CD14-positive monocyte (primary cell): Measurements from ENCODE around the gene NSUN7. TPM values are rescaled to one million over a fixed set of nuclear protein-coding genes. Genes with fewer than 3 reads are reported as not detected.

Experiments
- DNase-seq, 3 donors: peaks; one replicate each; pipeline ENCODE4 v3.0.0-alpha.2; 2011 to 2022
- H2AFZ ChIP-seq: 2 replicates; pipeline ENCODE4 v1.6.0; 2012; ENCODE audit warnings: mild to moderate bottlenecking, low read depth, low read length, inconsistent platforms; ENCODE audit not compliant: insufficient read depth, poor library complexity, severe bottlenecking
- H3K27ac ChIP-seq, 2 donors: 1 replicate in 1 of 2; 2 replicates in 1 of 2; pipeline ENCODE4 v1.5.1; 2012 to 2013; ENCODE audit warnings: low read length in 2 of 2, control low read depth in 1 of 2, inconsistent platforms in 1 of 2, low read depth in 1 of 2, mild to moderate bottlenecking in 1 of 2
- H3K27me3 ChIP-seq, 2 donors: one replicate each; pipeline versions ENCODE4 v1.6.0 to v1.6.1; 2011 to 2013; ENCODE audit warnings: low read length in 2 of 2; ENCODE audit not compliant: control insufficient read depth in 2 of 2, insufficient read depth in 2 of 2
- H3K36me3 ChIP-seq, 2 donors: replicated peaks in 1 of 2; 1 replicate in 1 of 2; 2 replicates in 1 of 2; pipeline versions ENCODE4 v1.5.1 to v1.6.1; 2012 to 2013; ENCODE audit warnings: low read length in 2 of 2, control low read depth in 1 of 2, inconsistent platforms in 1 of 2, mild to moderate bottlenecking in 1 of 2; ENCODE audit not compliant: insufficient read depth in 2 of 2, control insufficient read depth in 1 of 2
- H3K4me1 ChIP-seq, 2 donors: 1 replicate in 1 of 2; 2 replicates in 1 of 2; pipeline versions ENCODE4 v1.5.1 to v1.6.1; 2012 to 2013; ENCODE audit warnings: low read length in 2 of 2, control low read depth in 1 of 2, inconsistent platforms in 1 of 2, mild to moderate bottlenecking in 1 of 2, moderate library complexity in 1 of 2; ENCODE audit not compliant: insufficient read depth in 2 of 2, control insufficient read depth in 1 of 2
- H3K4me2 ChIP-seq: replicated peaks from 2 replicates; pipeline ENCODE3; 2012; ENCODE audit warnings: low read length, moderate library complexity, mild to moderate bottlenecking; ENCODE audit not compliant: poor library complexity, severe bottlenecking; ENCODE audit errors: extremely low read depth
- H3K4me3 ChIP-seq, 3 experiments: fragments of 200-600 bp in 1 of 3; sonication (generic) in 1 of 3; replicated peaks in 1 of 3; 1 replicate in 2 of 3; 2 replicates in 1 of 3; pipeline ENCODE4 v1.5.1; 2011 to 2013; ENCODE audit warnings: low read length in 3 of 3, mild to moderate bottlenecking in 3 of 3, control low read depth in 2 of 3, low read depth in 2 of 3, inconsistent platforms in 1 of 3, moderate library complexity in 1 of 3
- H3K79me2 ChIP-seq: 2 replicates; pipeline ENCODE4 v1.6.0; 2012; ENCODE audit warnings: mild to moderate bottlenecking, control low read depth, inconsistent platforms, low read length, moderate library complexity; ENCODE audit not compliant: insufficient read depth
- H3K9ac ChIP-seq: 2 replicates; pipeline ENCODE4 v1.6.0; 2017; ENCODE audit warnings: low read length, mild to moderate bottlenecking; ENCODE audit not compliant: insufficient read depth, poor library complexity, severe bottlenecking
- H3K9me3 ChIP-seq, 2 donors: replicated peaks in 1 of 2; 1 replicate in 1 of 2; 2 replicates in 1 of 2; pipeline versions ENCODE4 v1.5.1 to v1.6.1; 2012 to 2013; ENCODE audit warnings: low read length in 2 of 2, control low read depth in 1 of 2; ENCODE audit not compliant: control insufficient read depth in 1 of 2, insufficient read depth in 1 of 2
- H4K20me1 ChIP-seq: 2 replicates; pipeline ENCODE4 v1.6.0; 2012; ENCODE audit warnings: mild to moderate bottlenecking, low read length, control low read depth, moderate library complexity; ENCODE audit not compliant: insufficient read depth
- H3K27ac Mint-ChIP-seq, 7 donors: one replicate each; pipeline ENCODE4 v1.8.0; 2020; ENCODE audit warnings: mild to moderate bottlenecking in 7 of 7, mixed read lengths in 7 of 7, moderate library complexity in 6 of 7, inconsistent platforms in 2 of 7
- H3K27me3 Mint-ChIP-seq, 3 donors: one replicate each; pipeline ENCODE4 v1.8.0; 2021 to 2022; ENCODE audit warnings: low read depth in 3 of 3, mild to moderate bottlenecking in 3 of 3, mixed read lengths in 3 of 3, moderate library complexity in 3 of 3, inconsistent platforms in 1 of 3
- H3K36me3 Mint-ChIP-seq, 2 donors: one replicate each; pipeline ENCODE4 v1.8.0; 2020; ENCODE audit warnings: mixed read lengths in 2 of 2, inconsistent platforms in 1 of 2, mild to moderate bottlenecking in 1 of 2
- H3K4me1 Mint-ChIP-seq: one replicate; pipeline ENCODE4 v1.8.0; 2020; ENCODE audit warnings: mild to moderate bottlenecking, mixed read lengths
- H3K4me3 Mint-ChIP-seq, 2 donors: one replicate each; pipeline ENCODE4 v1.8.0; 2020; ENCODE audit warnings: mild to moderate bottlenecking in 2 of 2, mixed read lengths in 2 of 2, moderate library complexity in 1 of 2
- H3K9me3 Mint-ChIP-seq, 7 donors: one replicate each; pipeline ENCODE4 v1.8.0; 2020 to 2022; ENCODE audit warnings: mixed read lengths in 7 of 7, mild to moderate bottlenecking in 6 of 7, moderate library complexity in 6 of 7, inconsistent platforms in 2 of 7
- WGBS: methylation state at CpG from one replicate; pipeline ENCODE4 v1.1.5; 2013; ENCODE audit warnings: missing lambda C conversion rate; ENCODE audit not compliant: insufficient coverage; 5-methylcytosine and 5-hydroxymethylcytosine counted together
- intact Hi-C, 2 donors: fragments of 100-400 bp; cut with micrococcal nuclease; formaldehyde crosslinking; loops; one replicate each; pipeline versions ENCODE4 v1.15.0 to v1.15.1; 2023
- polyA plus RNA-seq, 3 donors: library from polyadenylated mRNA; depleted of rRNA in 1 of 3; unstranded in 2 of 3; stranded (reverse) in 1 of 3; fragments of 300-500 nt in 2 of 3; fragments of >200 nt in 1 of 3; fragmentation: Illumina TruSeq in 2 of 3; gene quantifications; 1 replicate in 2 of 3; 2 replicates in 1 of 3; pipeline ENCODE4 v1.2.3, GENCODE V29; 2012 to 2021
- TF ChIP-seq, protein P1 (sequence below): fragments of 200-600 bp; IDR thresholded peaks from one replicate; pipeline ENCODE4 v1.8.0; 2022; ENCODE audit warnings: antibody characterized with exemption, mild to moderate bottlenecking

The NSUN7 gene
- polyA plus RNA-seq, 3 donors, result 0.21 to 0.62 (median 0.57) TPM

DNA sequence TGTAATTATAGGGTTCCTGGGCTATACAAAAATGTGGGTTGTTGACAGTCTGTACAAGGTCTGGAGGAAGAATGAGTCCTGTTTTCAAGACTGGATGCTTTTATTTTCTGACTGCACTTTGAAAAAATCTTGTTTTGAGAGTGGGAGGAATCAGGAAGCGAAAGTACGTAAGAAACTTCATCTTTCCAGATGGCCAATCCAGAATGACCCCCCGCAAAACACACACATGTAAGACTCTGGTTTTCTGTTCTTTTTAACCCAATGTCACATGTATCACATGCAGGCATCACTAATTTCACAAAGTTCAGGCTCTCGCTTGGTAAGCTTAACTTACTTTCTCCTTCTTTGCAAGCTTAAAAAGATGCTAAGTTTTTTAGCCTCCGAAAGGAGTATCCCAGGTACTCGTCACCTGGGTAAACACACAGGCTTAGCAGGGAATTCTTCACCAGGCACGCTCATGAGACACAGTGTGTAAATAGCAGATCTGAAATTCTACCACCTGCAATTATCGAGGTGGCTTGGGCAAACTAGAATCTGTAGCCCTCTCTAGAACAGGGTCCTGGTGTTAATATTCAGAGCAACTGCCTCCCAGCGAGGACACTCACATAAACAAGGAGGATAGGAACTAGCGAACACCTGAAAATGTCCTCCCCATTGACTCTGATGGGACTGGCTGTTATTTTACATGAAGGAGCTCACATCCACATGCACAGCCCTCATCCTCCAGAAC lies 90.7 kb downstream of the NSUN7 start:
- 79% methylated on average over 7 of the region's 10 CpGs for WGBS
- TF ChIP-seq, protein P1, sequence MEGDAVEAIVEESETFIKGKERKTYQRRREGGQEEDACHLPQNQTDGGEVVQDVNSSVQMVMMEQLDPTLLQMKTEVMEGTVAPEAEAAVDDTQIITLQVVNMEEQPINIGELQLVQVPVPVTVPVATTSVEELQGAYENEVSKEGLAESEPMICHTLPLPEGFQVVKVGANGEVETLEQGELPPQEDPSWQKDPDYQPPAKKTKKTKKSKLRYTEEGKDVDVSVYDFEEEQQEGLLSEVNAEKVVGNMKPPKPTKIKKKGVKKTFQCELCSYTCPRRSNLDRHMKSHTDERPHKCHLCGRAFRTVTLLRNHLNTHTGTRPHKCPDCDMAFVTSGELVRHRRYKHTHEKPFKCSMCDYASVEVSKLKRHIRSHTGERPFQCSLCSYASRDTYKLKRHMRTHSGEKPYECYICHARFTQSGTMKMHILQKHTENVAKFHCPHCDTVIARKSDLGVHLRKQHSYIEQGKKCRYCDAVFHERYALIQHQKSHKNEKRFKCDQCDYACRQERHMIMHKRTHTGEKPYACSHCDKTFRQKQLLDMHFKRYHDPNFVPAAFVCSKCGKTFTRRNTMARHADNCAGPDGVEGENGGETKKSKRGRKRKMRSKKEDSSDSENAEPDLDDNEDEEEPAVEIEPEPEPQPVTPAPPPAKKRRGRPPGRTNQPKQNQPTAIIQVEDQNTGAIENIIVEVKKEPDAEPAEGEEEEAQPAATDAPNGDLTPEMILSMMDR, result no peak
- Mint-ChIP-seq H3K36me3 (peaks cover 0 to 5% of the 10 kb centered on the region in 2 donors), H3K4me1 (peaks cover 14% of the 10 kb centered on the region), H3K27me3 (peaks cover 0 to 2% (median 0%) of the 10 kb centered on the region in 3 donors), H3K27ac (peak overlapping the region in 1 of 7 donors; percentile 15), H3K4me3 (no peak overlapping the region), H3K9me3 (no peaks in the 10 kb centered on the region)
- Histone ChIP-seq H2AFZ (peak overlapping the region; percentile 50), H3K27me3 (no peaks in the 10 kb centered on the region), H3K9ac (no peak overlapping the region), H3K9me3 (no peaks in the 10 kb centered on the region), H3K36me3 (no peaks in the 10 kb centered on the region), H3K4me2 (peak overlapping the region; percentile 18), H3K79me2 (no peaks in the 10 kb centered on the region), H3K4me1 (peaks cover 10 to 14% of the 10 kb centered on the region in 2 donors), H4K20me1 (no peaks in the 10 kb centered on the region), H3K27ac (no peak overlapping the region), H3K4me3 (no peak overlapping the region)
- DNase-seq, result no peak
- intact Hi-C loops, result loop anchor here in 1 of 2 donors (10.0 kb wide), 2 partner anchors 46 to 106 kb away; no protein-coding TSS in a partner anchor

DNA sequence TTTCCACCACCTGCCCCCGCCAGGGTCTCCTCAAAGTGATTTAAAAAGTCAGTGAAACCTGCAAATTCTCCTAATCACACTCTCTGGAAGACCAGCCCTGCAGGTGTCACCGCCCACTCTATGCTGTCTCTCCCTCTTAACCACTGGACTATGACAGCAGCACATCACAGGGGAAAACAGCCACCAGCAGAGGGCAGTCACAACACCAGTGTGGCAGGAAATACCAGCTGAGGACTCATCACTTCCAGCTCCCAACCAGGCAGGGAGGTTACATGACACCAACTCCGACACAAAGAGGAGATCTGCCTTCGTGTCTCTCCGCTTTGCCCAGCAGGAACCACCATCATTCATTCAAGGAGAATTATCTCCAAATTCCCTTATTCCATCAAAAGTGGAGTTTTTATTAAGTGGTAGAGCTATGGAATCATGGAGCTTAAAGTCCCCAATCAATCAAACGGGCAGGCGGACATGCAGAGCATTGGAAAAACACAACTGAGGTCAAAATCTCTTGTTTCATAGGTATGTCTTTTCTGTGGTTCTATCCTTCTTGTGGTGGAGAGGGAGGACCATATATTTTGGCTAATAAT lies 91.3 kb downstream of the NSUN7 start:
- no peak overlapping the region for H3K9ac ChIP-seq
- H3K4me2 ChIP-seq, result no peak overlapping the region
- no peaks in the 10 kb centered on the region for H4K20me1 ChIP-seq
- peaks cover 10 to 14% of the 10 kb centered on the region in 2 donors for H3K4me1 ChIP-seq
- H3K4me3 Mint-ChIP-seq, result no peak overlapping the region
- no peaks in the 10 kb centered on the region for H3K27me3 ChIP-seq
- no peaks in the 10 kb centered on the region for H3K79me2 ChIP-seq
- DNase-seq, result peak; percentile 75 to 81 (median 79)
- intact Hi-C loops, result loop anchor here in 1 of 2 donors (10.0 kb wide), 2 partner anchors 46 to 106 kb away; no protein-coding TSS in a partner anchor
- no peaks in the 10 kb centered on the region for H3K36me3 Mint-ChIP-seq
- H3K9me3 ChIP-seq, result no peaks in the 10 kb centered on the region
- peak overlapping the region in 4 of 7 donors; percentile 15 to 41 (median 32) for H3K27ac Mint-ChIP-seq
- no peak overlapping the region for H3K27ac ChIP-seq
- H2AFZ ChIP-seq, result no peak overlapping the region
- TF ChIP-seq, protein P1, result peak; percentile 81
- H3K9me3 Mint-ChIP-seq, result no peaks in the 10 kb centered on the region
- WGBS, result 80% methylated on average over 3 of the region's 7 CpGs
- H3K36me3 ChIP-seq, result no peaks in the 10 kb centered on the region
- H3K27me3 Mint-ChIP-seq, result no peaks in the 10 kb centered on the region
- no peak overlapping the region for H3K4me3 ChIP-seq
- peaks cover 14% of the 10 kb centered on the region for H3K4me1 Mint-ChIP-seq
